ENCODE results near the gene HS6ST2. TPM values are rescaled to one million over a fixed set of nuclear protein-coding genes. Genes with fewer than 3 reads are reported as not detected.

The HS6ST2 gene
- total and polyA plus RNA-seq, 9 of the 15 experiments (the other 6 are each of a cell fraction or from before 2014, with no cell fraction given) = not detected

- ChIA-PET POLR2A (no interaction called here), CTCF (ENCODE audit: low intra/inter-chr PET ratio) (no interaction called here)
- no peak for FAIRE-seq
- in situ Hi-C loops (cut with MboI) (no loop called here), intact Hi-C loops (cut with micrococcal nuclease) (no loop called here)
- H3K4me1 ChIP-seq (replicated peaks in 1 of 2; ENCODE audit: control insufficient read depth in 2 of 2, insufficient read depth in 2 of 2, low read length in 2 of 2) = no peaks in the 10 kb centered on the region
- ATAC-seq = no peak
- H3K4me3 ChIP-seq = no peak overlapping the region
- H3K36me3 ChIP-seq (ENCODE audit: control insufficient read depth, insufficient read depth, low read length) = no peaks in the 10 kb centered on the region
- no peak for DNase-seq (ENCODE audit: extremely low read depth in 1 of 4, low spot score in 3 of 4)
- no peaks in the 10 kb centered on the region for H4K20me1 ChIP-seq (replicated peaks; ENCODE audit: control insufficient read depth, insufficient read depth, low read length)
- H3K79me2 ChIP-seq (ENCODE audit: control insufficient read depth, insufficient read depth, low read length) = no peaks in the 10 kb centered on the region
- H3K4me2 ChIP-seq (ENCODE audit: insufficient read depth, low read length) = no peak overlapping the region
- no peak overlapping the region for H3K9ac ChIP-seq (ENCODE audit: insufficient read depth in 1 of 2, low read depth in 2 of 2, low read length in 2 of 2)
- no TSS peak for BruUV-seq (replicated peaks)
- no peaks in the 10 kb centered on the region for H3K9me3 ChIP-seq (replicated peaks; ENCODE audit: control insufficient read depth, insufficient read depth, low read depth, low read length)
- H2AFZ ChIP-seq (ENCODE audit: low read depth, low read length) = no peak overlapping the region
- no peaks in the 10 kb centered on the region for H3K9me1 ChIP-seq (ENCODE audit: control insufficient read depth, insufficient read depth, low read length)
- H3K27me3 ChIP-seq (ENCODE audit: control insufficient read depth in 2 of 2, insufficient read depth in 2 of 2, low read length in 2 of 2) = no peaks in the 10 kb centered on the region
- 0% methylated on average over 2 of the region's 2 CpGs for WGBS (ENCODE audit: insufficient coverage, low coverage, missing lambda C conversion rate)
- no peak overlapping the region for H3K27ac ChIP-seq (ENCODE audit: extremely low read depth, low read depth, low read length)
- no peak for TF ChIP-seq HCFC1 (IDR thresholded peaks at IDR 0.05; ENCODE audit: low read depth, low read length)
- no peak for TF ChIP-seq HINFP (tag; conservative IDR thresholded peaks at IDR 0.05; ENCODE audit: low read depth)
- TF ChIP-seq ZNF384 (IDR thresholded peaks at IDR 0.05; ENCODE audit: low read depth, low read length) = no peak
- TF ChIP-seq CCNT2 (IDR thresholded peaks at IDR 0.05; ENCODE audit: borderline replicate concordance, extremely low read depth, insufficient read length, low read depth, low read length) = no peak
- no peak for TF ChIP-seq ZKSCAN8 (CRISPR knock-in tag; IDR thresholded peaks at IDR 0.05)
- TF ChIP-seq RFX5 (IDR thresholded peaks at IDR 0.05; ENCODE audit: low read depth, low read length) = no peak
- TF ChIP-seq BRCA1 (IDR thresholded peaks at IDR 0.05) = no peak
- TF ChIP-seq BRCA1 (CRISPR knock-in tag; IDR thresholded peaks at IDR 0.05) = no peak
Measured at GRCh38 chrX:132665676-132666075, 292.8 kb downstream of the HS6ST2 start.

All from K562 (cell line).